IMR-90 (cell line): Measurements from ENCODE around the gene BCKDK. TPM values are rescaled to one million over a fixed set of nuclear protein-coding genes. Genes with fewer than 3 reads are reported as not detected.

Source experiments
- ATAC-seq: fragments of 200-7000 bp; cut with Tn5 transposase; 2 replicates; pipeline ENCODE4 v1.9.1; 2020; ENCODE audit warnings: low read depth, mild to moderate bottlenecking, moderate library complexity
- BruUV-seq: library from RNA; stranded (reverse); fragments of 400-500 nt; replicated peaks from 2 replicates; lab custom pipeline; 2021; lab: Mats Ljungman, UMichigan
- CTCF ChIA-PET: fragments of 300-600 bp; formaldehyde crosslinking; extraction: SDS; loops from one replicate; lab custom pipeline; 2021; ENCODE audit warnings: antibody characterized with exemption; lab: Yijun Ruan, JAX
- POLR2A ChIA-PET: fragments of 300-600 bp; sonication (Branson Sonifier 250); formaldehyde crosslinking; loops from one replicate; lab custom pipeline; 2022; ENCODE audit warnings: antibody characterized with exemption; ENCODE audit not compliant: unreplicated experiment; lab: Charles Lee
- DNase-seq: peaks from one replicate; pipeline ENCODE4 v3.0.0; 2013
- H2AFZ ChIP-seq: replicated peaks from 2 replicates; pipeline ENCODE3; 2013; ENCODE audit warnings: low read length, mild to moderate bottlenecking; ENCODE audit not compliant: poor library complexity
- H2AK5ac ChIP-seq: 2 replicates; pipeline ENCODE4 v1.6.1; 2013; ENCODE audit warnings: low read depth, low read length, inconsistent platforms
- H2AK9ac ChIP-seq: replicated peaks from 2 replicates; pipeline ENCODE3; 2013; ENCODE audit warnings: mild to moderate bottlenecking, low read depth, low read length, moderate library complexity; ENCODE audit not compliant: poor library complexity
- H2BK120ac ChIP-seq: 2 replicates; pipeline ENCODE4 v1.6.1; 2013; ENCODE audit warnings: low read depth, low read length, inconsistent platforms
- H2BK15ac ChIP-seq: 3 replicates; pipeline ENCODE4 v1.6.1; 2013; ENCODE audit warnings: low read depth, low read length, inconsistent platforms
- H2BK20ac ChIP-seq: 2 replicates; pipeline ENCODE4 v1.6.1; 2013; ENCODE audit warnings: low read depth, mild to moderate bottlenecking, inconsistent platforms, low read length, moderate library complexity
- H2BK5ac ChIP-seq: 2 replicates; pipeline ENCODE4 v1.6.1; 2013; ENCODE audit warnings: mild to moderate bottlenecking, low read depth, low read length, inconsistent platforms; ENCODE audit not compliant: poor library complexity, severe bottlenecking
- H3K14ac ChIP-seq: replicated peaks from 2 replicates; pipeline ENCODE4 v1.6.1; 2013; ENCODE audit warnings: low read depth, low read length, inconsistent platforms
- H3K18ac ChIP-seq: 2 replicates; pipeline ENCODE4 v1.6.1; 2013; ENCODE audit warnings: low read depth, low read length, control low read depth
- H3K23ac ChIP-seq: 2 replicates; pipeline ENCODE4 v1.6.1; 2013; ENCODE audit warnings: low read depth, low read length, inconsistent platforms
- H3K27ac ChIP-seq: 2 replicates; pipeline ENCODE4 v1.5.1; 2013; ENCODE audit warnings: mild to moderate bottlenecking, control low read depth, low read length; ENCODE audit not compliant: insufficient read depth
- H3K27me3 ChIP-seq: 2 replicates; pipeline ENCODE4 v1.6.1; 2013; ENCODE audit warnings: low read length; ENCODE audit not compliant: control insufficient read depth, insufficient read depth
- H3K36me3 ChIP-seq: 2 replicates; pipeline ENCODE4 v1.6.1; 2013; ENCODE audit warnings: low read length, mixed read lengths; ENCODE audit not compliant: control insufficient read depth, insufficient read depth
- H3K4ac ChIP-seq: 2 replicates; pipeline ENCODE4 v1.6.1; 2013; ENCODE audit warnings: low read depth, low read length, inconsistent platforms
- H3K4me1 ChIP-seq: 2 replicates; pipeline ENCODE4 v1.6.1; 2013; ENCODE audit warnings: low read length, mixed read lengths; ENCODE audit not compliant: control insufficient read depth, insufficient read depth
- H3K4me2 ChIP-seq: 2 replicates; pipeline ENCODE4 v1.6.1; 2013; ENCODE audit warnings: low read depth, mild to moderate bottlenecking, control low read depth, low read length, moderate library complexity
- H3K4me3 ChIP-seq: 2 replicates; pipeline ENCODE4 v1.5.1; 2013; ENCODE audit warnings: low read depth, mild to moderate bottlenecking, control low read depth, low read length, moderate library complexity; ENCODE audit not compliant: insufficient read depth
- H3K56ac ChIP-seq: 2 replicates; pipeline ENCODE4 v1.6.1; 2013; ENCODE audit warnings: low read length, inconsistent platforms; ENCODE audit not compliant: insufficient read depth; ENCODE audit errors: extremely low read depth
- H3K79me1 ChIP-seq, 2 experiments: 2 replicates each; pipeline ENCODE4 v1.6.1; 2013; ENCODE audit warnings: low read length in 2 of 2, inconsistent platforms in 1 of 2, low read depth in 1 of 2
- H3K9ac ChIP-seq: 2 replicates; pipeline ENCODE4 v1.6.1; 2013; ENCODE audit warnings: low read depth, low read length, control low read depth
- H3K9me1 ChIP-seq: 2 replicates; pipeline ENCODE4 v1.6.1; 2013; ENCODE audit warnings: low read length, inconsistent platforms; ENCODE audit not compliant: insufficient read depth
- H3K9me3 ChIP-seq: 2 replicates; pipeline ENCODE4 v1.6.1; 2013; ENCODE audit warnings: low read length; ENCODE audit not compliant: control insufficient read depth, insufficient read depth
- H4K20me1 ChIP-seq: 2 replicates; pipeline ENCODE4 v1.6.1; 2013; ENCODE audit warnings: low read length, inconsistent platforms; ENCODE audit not compliant: insufficient read depth
- H4K5ac ChIP-seq: 2 replicates; pipeline ENCODE4 v1.6.1; 2013; ENCODE audit warnings: mild to moderate bottlenecking, low read depth, low read length, control low read depth
- H4K8ac ChIP-seq, 2 experiments: 2 replicates each; pipeline ENCODE4 v1.6.1; 2013; ENCODE audit warnings: low read depth in 2 of 2, low read length in 2 of 2, control low read depth in 1 of 2, inconsistent platforms in 1 of 2
- H4K91ac ChIP-seq: 2 replicates; pipeline ENCODE4 v1.6.1; 2013; ENCODE audit warnings: low read depth, low read length, inconsistent platforms; ENCODE audit not compliant: insufficient read depth
- BHLHE40 ChIP-seq: fragments of 150-350 bp; IDR thresholded peaks from 2 replicates; pipeline ENCODE4 v1.6.1; 2016; ENCODE audit warnings: mild to moderate bottlenecking, low read depth, low read length
- CEBPB ChIP-seq: IDR thresholded peaks from 2 replicates; pipeline ENCODE4 v1.6.1; 2012; ENCODE audit warnings: low read depth, low read length, improper control_type of control experiment
- FOS ChIP-seq: fragments of 150-350 bp; IDR thresholded peaks from 2 replicates; pipeline ENCODE4 v1.6.1; 2016; ENCODE audit warnings: low read depth, low read length
- MAZ ChIP-seq: IDR thresholded peaks from 2 replicates; pipeline ENCODE4 v1.6.1; 2012; ENCODE audit warnings: low read depth, mild to moderate bottlenecking, low read length, improper control_type of control experiment, moderate library complexity, borderline replicate concordance
- MXI1 ChIP-seq: IDR thresholded peaks from 2 replicates; pipeline ENCODE4 v1.6.1; 2012; ENCODE audit warnings: low read depth, mild to moderate bottlenecking, low read length, moderate library complexity, borderline replicate concordance
- NFE2L2 ChIP-seq: fragments of 150-350 bp; IDR thresholded peaks from 2 replicates; pipeline ENCODE4 v1.6.1; 2016; ENCODE audit warnings: low read depth, mild to moderate bottlenecking, low read length
- POLR2A ChIP-seq: IDR thresholded peaks from 2 replicates; pipeline ENCODE4 v1.6.1; 2012; ENCODE audit warnings: mild to moderate bottlenecking, low read depth, low read length
- RAD21 ChIP-seq: IDR thresholded peaks from 2 replicates; pipeline ENCODE4 v1.6.1; 2012; ENCODE audit warnings: low read length, improper control_type of control experiment
- RCOR1 ChIP-seq: IDR thresholded peaks from 2 replicates; pipeline ENCODE4 v1.6.1; 2012; ENCODE audit warnings: mild to moderate bottlenecking, low read length, improper control_type of control experiment; ENCODE audit not compliant: insufficient replicate concordance
- RFX5 ChIP-seq: IDR thresholded peaks from 2 replicates; pipeline ENCODE4 v1.8.0; 2012; ENCODE audit warnings: low read depth, mild to moderate bottlenecking, low read length, moderate library complexity
- SMC3 ChIP-seq: fragments of 150-350 bp; IDR thresholded peaks from 2 replicates; pipeline ENCODE4 v1.6.1; 2016; ENCODE audit warnings: low read depth, mild to moderate bottlenecking, antibody characterized with exemption, low read length, moderate library complexity
- WGBS, 2 experiments: methylation state at CpG; one replicate each; pipeline versions ENCODE4 v1.1.5 to v1.1.7; 2013; ENCODE audit warnings: missing lambda C conversion rate in 2 of 2; ENCODE audit not compliant: insufficient read length in 1 of 2; ENCODE audit errors: extremely low coverage in 2 of 2; 5-methylcytosine and 5-hydroxymethylcytosine counted together
- dilution Hi-C: fragments of 300-500 bp; cut with HindIII; formaldehyde crosslinking; loops from one replicate; pipeline ENCODE4 v1.14.3; 2018; ENCODE audit warnings: low sequenced_read_pairs; ENCODE audit not compliant: unreplicated experiment
- in situ Hi-C: fragments of 300-500 bp; cut with MboI; formaldehyde crosslinking; loops from 3 replicates; pipeline ENCODE4 v1.14.3; 2019; ENCODE audit warnings: low sequenced_read_pairs, inconsistent platforms, mixed read lengths
- intact Hi-C: fragments of 100-400 bp; cut with micrococcal nuclease; formaldehyde crosslinking; loops from 2 replicates; pipeline ENCODE4 v1.10.0; 2022
- polyA plus RNA-seq, 3 experiments: library from polyadenylated mRNA; depleted of rRNA; stranded (reverse); fragments of >200 nt; gene quantifications; 2 replicates each; pipeline ENCODE4 v1.2.3, GENCODE V29; 2012; ENCODE audit warnings: low replicate concordance in 1 of 3
- total RNA-seq: library from RNA; depleted of rRNA; stranded (reverse); fragments of >200 nt; gene quantifications from 2 replicates; pipeline ENCODE4 v1.2.3, GENCODE V29; 2012
- TF ChIP-seq, protein P1 (sequence below): fragments of 150-350 bp; IDR thresholded peaks from 2 replicates; pipeline ENCODE4 v1.6.1; 2017; ENCODE audit warnings: mild to moderate bottlenecking, antibody characterized with exemption, low read length, low read depth
- TF ChIP-seq, protein P2 (sequence below): fragments of 150-350 bp; IDR thresholded peaks from 2 replicates; pipeline ENCODE4 v1.6.1; 2016; ENCODE audit warnings: low read depth, mild to moderate bottlenecking, low read length, moderate library complexity, borderline replicate concordance

Gene BCKDK
- total and polyA plus RNA-seq, 2 of the 4 experiments (the other 2 are of a cell fraction): 26.0 to 79.3 TPM

DNA sequence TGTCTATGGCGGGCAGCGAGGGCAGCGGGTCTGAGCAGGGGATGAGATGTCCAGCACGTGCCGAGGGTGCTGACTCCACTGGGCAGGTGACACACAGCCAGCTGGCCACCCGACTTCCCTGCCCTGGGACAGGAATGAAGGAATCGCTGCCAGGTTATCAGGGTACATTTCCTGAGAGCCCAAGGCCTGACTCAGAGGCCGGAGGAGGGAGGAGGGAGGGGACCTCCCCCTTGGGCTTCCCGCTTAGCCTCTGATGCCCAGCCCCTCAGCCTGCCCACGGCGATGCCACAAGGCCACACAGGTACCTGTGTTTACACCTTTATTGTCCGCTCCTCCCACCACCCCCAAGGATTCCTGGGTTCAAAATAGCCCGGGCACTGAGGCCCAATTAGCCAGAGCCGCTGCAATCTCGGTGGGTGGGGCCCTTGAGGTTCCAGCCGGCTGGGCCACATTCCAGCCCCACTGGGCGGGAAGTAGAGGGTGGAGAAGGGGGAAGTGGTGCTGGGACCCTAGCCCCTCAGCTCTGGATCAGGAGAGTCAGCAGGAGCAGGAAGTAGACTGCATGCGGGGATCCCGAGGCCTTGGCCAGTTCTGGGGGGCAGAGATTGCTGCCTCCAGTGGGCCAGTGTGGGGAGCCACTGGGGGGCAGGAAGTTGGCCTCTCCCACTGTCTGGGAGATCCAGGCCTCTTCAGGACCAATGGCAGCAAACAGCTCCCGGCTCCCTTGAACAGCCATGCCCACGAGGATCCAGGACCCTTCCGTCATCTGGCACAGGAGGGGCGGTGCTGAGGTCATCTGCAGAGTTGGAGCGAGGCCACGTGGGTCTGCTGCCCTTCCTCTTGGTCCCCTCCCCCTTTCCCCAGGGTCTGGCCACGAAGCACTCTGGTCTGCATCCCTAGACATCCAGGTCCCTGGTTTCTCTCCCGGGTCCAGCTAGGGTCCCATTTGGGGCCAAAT is 30.7 kb downstream of the BCKDK start:
- Histone ChIP-seq H3K36me3 (no peaks in the 10 kb centered on the region), H2AK9ac (peak overlapping the region; percentile 77), H2BK5ac (peak overlapping the region; percentile 72), H3K14ac (no peak overlapping the region; the same call in none of the 2 replicates), H3K9ac (no peak overlapping the region), H2BK120ac (peak overlapping the region; percentile 70), H3K9me1 (peaks cover 8% of the 10 kb centered on the region), H4K8ac (peak overlapping the region; percentile 23 to 91; a peak in 3 of 4 replicates), H3K27ac (no peak overlapping the region), H3K4me1 (peaks cover 19% of the 10 kb centered on the region), H3K79me1 (peaks cover 0 to 7% of the 10 kb centered on the region in 2 experiments; a peak in 1 of 4 replicates), H3K27me3 (no peaks in the 10 kb centered on the region; the same call in 1 of the 2 replicates), H4K91ac (peak overlapping the region; percentile 79), H3K56ac (no peak overlapping the region), H4K5ac (peak overlapping the region; percentile 80), H3K4ac (peak overlapping the region; percentile 59; the same call in 1 of the 2 replicates), H2AK5ac (peak overlapping the region; percentile 84), H2BK20ac (no peak overlapping the region; the same call in 1 of the 2 replicates), H3K18ac (peak overlapping the region; percentile 49; the same call in 1 of the 2 replicates), H4K20me1 (no peaks in the 10 kb centered on the region), H3K9me3 (no peaks in the 10 kb centered on the region), H3K4me3 (no peak overlapping the region), H3K4me2 (peak overlapping the region; percentile 35; the same call in 1 of the 2 replicates), H2BK15ac (peak overlapping the region; percentile 68; the same call in 1 of the 3 replicates), H3K23ac (no peak overlapping the region; the same call in 1 of the 2 replicates), H2AFZ (peak overlapping the region; percentile 90)
- POLR2A ChIA-PET: no interaction called here
- WGBS, 2 experiments: 66% methylated on average over 9 of the region's 27 CpGs; no CpG with 5 or more reads in 1 of the 2 experiments
- CTCF ChIA-PET: interaction anchor here (0.6 kb wide), 1 partner anchor 29 kb away, joined by 4 read pairs; no protein-coding TSS in a partner anchor
- dilution Hi-C loops: no loop called here
- ATAC-seq (no peak), DNase-seq (peak; percentile 70)
- no TSS peak for BruUV-seq
- in situ Hi-C loops: no loop called here
- intact Hi-C loops: no loop called here
- TF ChIP-seq MAZ (peak; percentile 31; the same call in 1 of the 2 replicates), RCOR1 (peak; percentile 13), NFE2L2 (no peak), BHLHE40 (peak; percentile 94), FOS (peak; percentile 21; the same call in 1 of the 2 replicates), RFX5 (no peak), MXI1 (no peak), CEBPB (no peak), RAD21 (no peak), SMC3 (no peak), POLR2A (no peak)
- TF ChIP-seq, protein P1, sequence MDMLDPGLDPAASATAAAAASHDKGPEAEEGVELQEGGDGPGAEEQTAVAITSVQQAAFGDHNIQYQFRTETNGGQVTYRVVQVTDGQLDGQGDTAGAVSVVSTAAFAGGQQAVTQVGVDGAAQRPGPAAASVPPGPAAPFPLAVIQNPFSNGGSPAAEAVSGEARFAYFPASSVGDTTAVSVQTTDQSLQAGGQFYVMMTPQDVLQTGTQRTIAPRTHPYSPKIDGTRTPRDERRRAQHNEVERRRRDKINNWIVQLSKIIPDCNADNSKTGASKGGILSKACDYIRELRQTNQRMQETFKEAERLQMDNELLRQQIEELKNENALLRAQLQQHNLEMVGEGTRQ: peak; percentile 61; the same call in 1 of the 2 replicates
- TF ChIP-seq, protein P2, sequence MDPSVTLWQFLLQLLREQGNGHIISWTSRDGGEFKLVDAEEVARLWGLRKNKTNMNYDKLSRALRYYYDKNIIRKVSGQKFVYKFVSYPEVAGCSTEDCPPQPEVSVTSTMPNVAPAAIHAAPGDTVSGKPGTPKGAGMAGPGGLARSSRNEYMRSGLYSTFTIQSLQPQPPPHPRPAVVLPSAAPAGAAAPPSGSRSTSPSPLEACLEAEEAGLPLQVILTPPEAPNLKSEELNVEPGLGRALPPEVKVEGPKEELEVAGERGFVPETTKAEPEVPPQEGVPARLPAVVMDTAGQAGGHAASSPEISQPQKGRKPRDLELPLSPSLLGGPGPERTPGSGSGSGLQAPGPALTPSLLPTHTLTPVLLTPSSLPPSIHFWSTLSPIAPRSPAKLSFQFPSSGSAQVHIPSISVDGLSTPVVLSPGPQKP: no peak
